Measurements from ENCODE around the gene OSTM1.

Gene OSTM1

DNA sequence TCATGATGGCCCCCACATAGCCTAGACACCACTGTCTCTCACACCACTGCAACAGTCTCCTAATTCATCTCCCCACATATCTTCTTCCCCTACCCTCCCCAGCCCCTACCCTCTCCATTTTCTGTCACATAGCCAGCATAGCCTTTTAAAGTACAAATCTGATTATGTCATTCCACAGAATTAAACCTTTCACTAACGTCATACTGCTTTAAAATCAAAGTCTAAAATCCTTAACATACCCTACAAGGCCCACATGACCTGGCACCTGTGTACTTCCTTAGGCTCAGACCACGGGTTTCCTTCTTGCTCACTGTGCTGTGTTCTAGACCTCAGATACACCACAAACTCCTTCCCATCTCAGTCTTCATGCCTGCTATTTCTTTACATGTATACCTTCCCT is 5.9 kb downstream of the OSTM1 start:
- H3K4me3 ChIP-seq (ENCODE audit: low read depth, low read length), result no peak overlapping the region
- no peak for TF ChIP-seq CTCF (IDR thresholded peaks at IDR 0.05; ENCODE audit: low read depth, low read length, missing control alignments)
- no peak for DNase-seq (ENCODE audit: low read depth)
- in situ Hi-C loops (cut with HindIII; ENCODE audit: low sequenced_read_pairs), result no loop called here

DNA sequence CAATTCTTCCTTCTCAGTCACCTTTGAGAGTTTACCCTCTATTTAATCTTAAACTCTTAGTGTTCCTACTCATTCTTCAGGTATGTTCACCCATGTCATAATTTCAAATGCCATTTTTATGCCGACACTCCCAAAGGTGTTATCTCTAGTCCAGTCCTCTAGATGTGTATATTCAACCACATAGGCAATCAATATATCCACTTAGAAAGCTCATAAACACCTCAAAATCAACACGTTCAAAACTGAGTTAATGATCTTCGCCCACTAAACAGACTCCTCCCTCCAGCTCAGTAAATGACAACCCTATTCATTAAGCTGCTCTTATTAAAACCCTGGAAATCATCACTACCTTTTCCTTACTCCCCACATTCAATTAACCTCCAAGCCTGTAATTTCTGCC is 6.4 kb downstream of the OSTM1 start:
- no peak overlapping the region for H3K4me3 ChIP-seq (ENCODE audit: low read depth, low read length)
- TF ChIP-seq CTCF (IDR thresholded peaks at IDR 0.05; ENCODE audit: low read depth, low read length, missing control alignments), result no peak
- in situ Hi-C loops (cut with HindIII; ENCODE audit: low sequenced_read_pairs), result no loop called here
- DNase-seq (ENCODE audit: low read depth), result no peak

- no peak overlapping the region for H3K4me3 ChIP-seq (ENCODE audit: low read depth, low read length)
- no peak for TF ChIP-seq CTCF (IDR thresholded peaks at IDR 0.05; ENCODE audit: low read depth, low read length, missing control alignments)
- no peak for DNase-seq (ENCODE audit: low read depth)
- in situ Hi-C loops (cut with HindIII; ENCODE audit: low sequenced_read_pairs), result loop anchor here (5.0 kb wide), 1 partner anchor 55 kb away; no protein-coding TSS in a partner anchor
These were observed 21.8 kb downstream of the OSTM1 start for GRCh38 chr6:108052706-108053105.

- no peak overlapping the region for H3K4me3 ChIP-seq (ENCODE audit: low read depth, low read length)
- in situ Hi-C loops (cut with HindIII; ENCODE audit: low sequenced_read_pairs), result loop anchor here (5.0 kb wide), 1 partner anchor 54 kb away; no protein-coding TSS in a partner anchor
- no peak for DNase-seq (ENCODE audit: low read depth)
- TF ChIP-seq CTCF (IDR thresholded peaks at IDR 0.05; ENCODE audit: low read depth, low read length, missing control alignments), result no peak
These were observed 23.1 kb downstream of the OSTM1 start for GRCh38 chr6:108051481-108051880.

DNA sequence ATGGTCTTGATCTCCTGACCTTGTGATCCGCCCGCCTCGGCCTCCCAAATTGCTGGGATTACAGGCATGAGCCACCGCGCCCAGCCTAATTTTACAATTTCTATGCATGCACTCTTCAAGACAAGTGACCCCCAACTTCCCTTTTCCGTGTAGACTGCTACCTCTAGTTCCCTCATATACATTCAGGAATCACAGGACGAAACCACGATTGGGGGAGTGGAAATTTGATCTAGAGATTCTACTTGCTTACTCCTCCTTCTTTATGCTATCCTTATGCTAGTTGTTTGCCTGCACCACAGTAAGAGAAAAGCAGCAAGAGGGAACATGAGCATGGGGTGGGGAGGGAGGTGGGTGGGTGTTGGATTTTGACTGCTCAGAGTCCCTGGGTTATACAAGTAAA is 34.9 kb downstream of the OSTM1 start:
- no peak for TF ChIP-seq CTCF (IDR thresholded peaks at IDR 0.05; ENCODE audit: low read depth, low read length, missing control alignments)
- no peak overlapping the region for H3K4me3 ChIP-seq (ENCODE audit: low read depth, low read length)
- in situ Hi-C loops (cut with HindIII; ENCODE audit: low sequenced_read_pairs), result no loop called here
- DNase-seq (ENCODE audit: low read depth), result no peak

DNA sequence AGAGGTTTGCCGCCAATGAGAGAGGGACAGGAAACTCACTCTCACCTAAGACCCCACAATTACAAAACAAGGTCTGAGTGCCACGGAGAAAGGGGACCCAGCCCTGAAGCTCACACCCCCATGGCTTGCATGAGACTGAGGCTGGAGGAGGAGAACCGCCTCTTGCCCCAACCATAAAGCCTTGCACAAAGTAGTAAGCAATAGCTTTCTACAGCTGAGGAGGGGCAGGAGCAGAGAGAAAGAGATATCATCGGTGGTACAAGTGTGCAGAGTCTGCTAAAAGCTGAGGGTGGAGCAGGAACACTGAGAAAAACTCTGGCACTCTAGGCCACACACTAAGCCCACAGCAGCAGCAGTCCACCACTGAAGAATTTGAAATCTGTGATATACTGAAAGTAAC is 37.7 kb downstream of the OSTM1 start:
- in situ Hi-C loops (cut with HindIII; ENCODE audit: low sequenced_read_pairs), result no loop called here
- TF ChIP-seq CTCF (IDR thresholded peaks at IDR 0.05; ENCODE audit: low read depth, low read length, missing control alignments), result no peak
- no peak for DNase-seq (ENCODE audit: low read depth)
- no peak overlapping the region for H3K4me3 ChIP-seq (ENCODE audit: low read depth, low read length)

DNA sequence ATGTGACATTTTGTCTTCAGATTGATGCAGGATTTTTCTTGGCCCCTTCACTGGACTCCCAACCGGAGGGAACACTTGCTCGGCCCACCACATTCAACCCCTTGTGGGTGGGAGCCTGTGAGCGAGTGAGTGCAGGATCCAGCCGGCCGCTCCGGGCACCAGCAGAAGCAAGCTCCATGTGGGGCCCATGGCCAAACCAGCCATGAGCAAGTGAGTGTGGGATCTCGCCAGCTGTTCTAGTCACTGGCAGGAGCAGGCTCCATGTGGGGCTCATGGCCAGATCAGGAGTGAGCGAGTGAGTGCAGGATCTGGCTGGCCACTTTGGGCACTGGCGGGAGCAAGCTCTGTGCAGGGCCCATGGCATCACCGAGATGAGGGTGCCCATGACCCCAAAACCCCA is 42.6 kb downstream of the OSTM1 start:
- no peak overlapping the region for H3K4me3 ChIP-seq (ENCODE audit: low read depth, low read length)
- in situ Hi-C loops (cut with HindIII; ENCODE audit: low sequenced_read_pairs), result no loop called here
- DNase-seq (ENCODE audit: low read depth), result no peak
- TF ChIP-seq CTCF (IDR thresholded peaks at IDR 0.05; ENCODE audit: low read depth, low read length, missing control alignments), result no peak

Data from astrocyte of the cerebellum (primary cell).